NT2/D1 (cell line): ENCODE measurements around the gene SIM1.

Experiments used
- SUZ12 ChIP-seq: IDR thresholded peaks from 2 replicates; pipeline ENCODE4 v1.6.1; 2011; ENCODE audit not compliant: insufficient read length, insufficient read depth; ENCODE audit errors: extremely low read depth
- YY1 ChIP-seq: IDR thresholded peaks from 2 replicates; pipeline ENCODE4 v1.6.1; 2011; ENCODE audit not compliant: insufficient read length, insufficient read depth
- ZNF274 ChIP-seq: IDR thresholded peaks from 2 replicates; pipeline ENCODE4 v1.6.1; 2011; ENCODE audit warnings: mild to moderate bottlenecking, low read depth, low read length

GRCh38 chr6:100415768-100416167 lies 49.0 kb downstream of the SIM1 start:
- TF ChIP-seq YY1 (no peak), ZNF274 (no peak), SUZ12 (no peak)
